ENCODE data around the gene IL32. TPM values are rescaled to one million over a fixed set of nuclear protein-coding genes. Genes with fewer than 3 reads are reported as not detected.

The IL32 gene
- total RNA-seq, 4 donors from 2014 or later, result 2.6 to 39.0 (median 21.6) TPM

DNA sequence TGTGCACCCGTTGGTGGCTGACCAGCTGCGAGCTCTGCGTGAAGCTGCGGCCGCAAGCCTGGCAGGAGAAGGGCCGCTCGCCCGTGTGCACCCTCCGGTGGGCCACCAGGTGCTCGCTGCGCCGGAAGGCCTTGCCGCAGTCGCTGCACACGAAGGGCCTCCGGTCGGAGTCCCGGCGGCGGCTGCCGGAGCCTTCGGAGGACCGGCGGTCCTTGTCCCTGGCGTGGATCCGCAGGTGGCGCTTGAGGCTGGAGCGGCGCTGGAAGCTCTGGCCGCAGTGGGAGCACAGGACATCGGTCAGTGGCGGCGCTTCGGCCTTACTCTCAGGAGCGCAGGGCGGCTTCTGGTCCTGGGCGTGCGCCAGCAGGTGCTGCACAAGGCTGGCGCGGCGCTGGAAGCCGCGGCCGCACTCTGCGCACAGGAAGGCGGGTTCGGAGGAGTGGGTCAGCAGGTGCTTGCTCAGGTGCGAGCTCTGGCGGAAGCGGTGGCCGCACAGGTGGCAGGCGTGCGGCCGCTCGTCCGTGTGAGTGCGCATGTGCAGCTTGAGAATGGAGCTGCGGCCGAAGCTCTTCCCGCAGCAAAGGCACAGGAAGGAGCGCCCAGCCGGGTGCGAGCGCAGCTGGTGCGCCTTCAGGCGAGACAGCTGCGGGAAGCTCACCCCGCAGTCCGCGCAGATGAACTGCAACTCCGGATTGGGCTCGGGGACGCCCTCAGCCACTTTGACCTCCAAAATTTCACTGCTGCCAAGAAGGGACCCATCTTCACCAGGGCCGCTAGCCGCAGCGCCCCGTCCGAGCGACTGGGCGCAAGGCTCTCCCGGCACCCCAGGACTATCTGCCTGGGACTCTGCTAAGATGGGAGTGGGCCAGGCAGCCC, 24.5 kb downstream of the IL32 start:
- peaks cover 52% of the 10 kb centered on the region for H3K27me3 ChIP-seq
- no peak overlapping the region for H3K27ac ChIP-seq
- no peaks in the 10 kb centered on the region for H3K9me3 ChIP-seq
- no peaks in the 10 kb centered on the region for H3K36me3 ChIP-seq
- peaks cover 0 to 18% (median 0%) of the 10 kb centered on the region in 3 donors for H3K4me1 ChIP-seq
- WGBS, 2 donors (ENCODE audit: low coverage in 1 of 2), result 100% methylated on average over 5 of the region's 81 CpGs; no CpG with 5 or more reads in 1 of the 2 donors
- ATAC-seq, result no peak
- no peak overlapping the region for H3K4me3 ChIP-seq
- TF ChIP-seq, protein P1, sequence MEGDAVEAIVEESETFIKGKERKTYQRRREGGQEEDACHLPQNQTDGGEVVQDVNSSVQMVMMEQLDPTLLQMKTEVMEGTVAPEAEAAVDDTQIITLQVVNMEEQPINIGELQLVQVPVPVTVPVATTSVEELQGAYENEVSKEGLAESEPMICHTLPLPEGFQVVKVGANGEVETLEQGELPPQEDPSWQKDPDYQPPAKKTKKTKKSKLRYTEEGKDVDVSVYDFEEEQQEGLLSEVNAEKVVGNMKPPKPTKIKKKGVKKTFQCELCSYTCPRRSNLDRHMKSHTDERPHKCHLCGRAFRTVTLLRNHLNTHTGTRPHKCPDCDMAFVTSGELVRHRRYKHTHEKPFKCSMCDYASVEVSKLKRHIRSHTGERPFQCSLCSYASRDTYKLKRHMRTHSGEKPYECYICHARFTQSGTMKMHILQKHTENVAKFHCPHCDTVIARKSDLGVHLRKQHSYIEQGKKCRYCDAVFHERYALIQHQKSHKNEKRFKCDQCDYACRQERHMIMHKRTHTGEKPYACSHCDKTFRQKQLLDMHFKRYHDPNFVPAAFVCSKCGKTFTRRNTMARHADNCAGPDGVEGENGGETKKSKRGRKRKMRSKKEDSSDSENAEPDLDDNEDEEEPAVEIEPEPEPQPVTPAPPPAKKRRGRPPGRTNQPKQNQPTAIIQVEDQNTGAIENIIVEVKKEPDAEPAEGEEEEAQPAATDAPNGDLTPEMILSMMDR (IDR thresholded peaks at IDR 0.05), result no peak
- no peak for TF ChIP-seq POLR2A (IDR thresholded peaks at IDR 0.05)
- TF ChIP-seq POLR2AphosphoS5 (IDR thresholded peaks at IDR 0.05), result no peak
- TF ChIP-seq EP300 (IDR thresholded peaks at IDR 0.05), result no peak

DNA sequence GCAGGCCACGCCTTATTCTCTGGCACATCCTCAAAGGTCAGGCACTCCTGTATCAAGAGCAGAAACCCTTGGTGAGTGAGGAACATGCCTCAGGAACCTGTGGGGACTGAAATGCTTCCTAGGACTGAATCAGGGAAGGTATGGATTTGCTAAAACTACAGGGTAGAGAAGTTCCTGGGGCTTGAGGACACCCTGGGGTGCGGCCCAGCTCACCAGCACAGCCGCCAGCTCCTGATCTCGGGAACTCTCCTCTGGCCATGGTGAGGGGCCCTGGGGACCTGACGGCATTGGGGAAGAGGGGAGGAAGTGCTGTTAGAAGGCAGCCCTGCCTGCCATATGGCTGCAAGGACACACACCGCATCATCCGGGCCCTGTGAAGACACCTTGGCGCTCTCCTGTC, 26.1 kb downstream of the IL32 start:
- H3K27ac ChIP-seq, result no peak overlapping the region
- H3K9me3 ChIP-seq, result no peaks in the 10 kb centered on the region
- peaks cover 0 to 18% (median 0%) of the 10 kb centered on the region in 3 donors for H3K4me1 ChIP-seq
- TF ChIP-seq POLR2AphosphoS5 (IDR thresholded peaks at IDR 0.05) (no peak), EP300 (IDR thresholded peaks at IDR 0.05) (no peak), POLR2A (IDR thresholded peaks at IDR 0.05) (no peak)
- TF ChIP-seq, protein P1 (IDR thresholded peaks at IDR 0.05), result no peak
- no CpG with 5 or more reads among the region's 8 CpGs for WGBS, 2 donors (ENCODE audit: low coverage in 1 of 2)
- H3K27me3 ChIP-seq, result peaks cover 68% of the 10 kb centered on the region
- no peak for ATAC-seq
- H3K36me3 ChIP-seq, result no peaks in the 10 kb centered on the region
- H3K4me3 ChIP-seq, result no peak overlapping the region

DNA sequence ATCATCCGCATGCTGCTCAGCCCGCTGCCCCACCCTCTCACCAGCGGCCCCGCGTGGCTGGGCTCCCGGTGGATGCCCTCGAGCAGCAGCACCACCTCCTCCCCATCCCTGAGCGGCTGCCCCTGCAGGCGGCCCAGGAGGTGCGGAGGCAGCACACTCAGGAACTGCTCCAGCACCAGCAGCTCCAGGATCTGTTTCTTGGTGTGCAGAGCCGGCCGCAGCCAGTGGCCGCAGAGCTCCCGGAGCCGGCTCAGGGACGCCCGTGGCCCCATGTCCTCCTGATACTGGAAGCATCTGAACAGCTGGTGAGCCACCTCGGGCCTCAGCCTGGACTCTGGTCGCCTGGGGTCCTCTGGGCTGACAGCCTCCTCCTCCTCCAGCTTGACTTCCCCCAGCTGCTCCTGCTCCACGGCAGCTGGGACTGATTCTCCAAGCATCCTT, 27.1 kb downstream of the IL32 start:
- no peaks in the 10 kb centered on the region for H3K36me3 ChIP-seq
- peaks cover 0 to 9% (median 0%) of the 10 kb centered on the region in 3 donors for H3K4me1 ChIP-seq
- no peaks in the 10 kb centered on the region for H3K9me3 ChIP-seq
- H3K4me3 ChIP-seq, result no peak overlapping the region
- TF ChIP-seq POLR2A (IDR thresholded peaks at IDR 0.05), result no peak
- H3K27me3 ChIP-seq, result peaks cover 77% of the 10 kb centered on the region
- 38 to 62% methylated on average over 3 to 15 of the region's 20 CpGs for WGBS, 2 donors (ENCODE audit: low coverage in 1 of 2)
- no peak for ATAC-seq
- no peak overlapping the region for H3K27ac ChIP-seq

DNA sequence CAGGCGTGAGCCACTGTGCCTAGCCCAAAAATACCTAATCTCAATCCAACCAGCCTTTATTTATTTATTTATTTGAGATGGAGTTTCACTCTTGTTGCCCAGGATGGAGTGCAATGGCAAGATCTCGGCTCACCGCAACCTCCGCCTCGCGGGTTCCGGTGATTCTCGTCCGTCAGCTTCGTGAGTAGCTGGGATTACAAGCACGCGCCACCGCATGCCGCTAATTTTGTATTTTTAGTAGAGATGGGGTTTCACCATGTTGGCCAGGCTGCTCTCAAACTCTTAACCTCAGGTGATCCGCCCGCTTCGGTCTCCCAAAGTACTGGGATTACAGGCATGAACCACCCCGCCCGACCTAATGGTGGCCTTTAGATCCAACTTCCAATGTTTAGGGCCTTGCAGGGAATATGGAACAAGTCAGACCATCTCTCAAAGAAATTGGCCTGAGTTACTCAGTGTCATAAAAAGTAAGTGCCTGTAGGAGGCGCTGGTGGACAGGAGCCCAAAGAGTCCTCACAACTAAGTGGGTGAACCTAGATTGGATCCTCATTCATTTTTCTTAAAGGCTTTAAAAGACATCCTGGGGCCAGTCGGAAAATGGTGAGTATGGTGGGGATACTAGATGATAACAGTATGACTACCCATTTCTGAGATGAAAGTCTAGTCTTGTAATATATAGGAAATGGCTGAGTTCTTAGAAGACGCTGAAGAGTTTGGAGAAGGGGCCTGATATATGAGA, 29.0 kb downstream of the IL32 start:
- Histone ChIP-seq H3K4me1 (peaks cover 0 to under 1% (median 0%) of the 10 kb centered on the region in 3 donors), H3K9me3 (no peaks in the 10 kb centered on the region), H3K36me3 (no peaks in the 10 kb centered on the region), H3K27me3 (peaks cover 91% of the 10 kb centered on the region), H3K4me3 (no peak overlapping the region), H3K27ac (no peak overlapping the region)
- ATAC-seq, result no peak
- TF ChIP-seq, protein P1 (IDR thresholded peaks at IDR 0.05), result peak in 2 of 4 experiments; percentile 22 to 41
- TF ChIP-seq POLR2AphosphoS5 (IDR thresholded peaks at IDR 0.05), result no peak
- WGBS, 2 donors (ENCODE audit: low coverage in 1 of 2), result 82 to 89% methylated on average over 4 to 18 of the region's 22 CpGs

DNA sequence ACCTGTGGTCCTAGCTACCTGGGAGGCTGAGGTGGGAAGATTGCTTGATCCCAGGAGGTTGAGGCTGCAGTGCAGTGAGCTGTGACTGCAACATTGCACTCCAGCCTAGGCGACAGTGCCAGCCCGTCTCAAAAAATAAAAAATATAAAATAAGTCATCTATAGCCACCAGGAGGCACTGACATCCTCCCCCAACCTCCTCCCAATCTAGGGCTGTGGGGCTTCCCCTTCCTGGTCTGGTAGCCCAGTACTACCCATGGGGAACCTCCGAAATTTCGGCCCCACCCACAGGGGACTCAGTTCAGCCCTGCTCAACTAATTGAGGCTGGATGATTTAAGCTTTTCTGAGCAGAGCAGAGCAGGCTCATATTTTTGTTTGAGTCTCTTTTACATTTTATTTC, 30.4 kb downstream of the IL32 start:
- Histone ChIP-seq H3K36me3 (no peaks in the 10 kb centered on the region), H3K27me3 (peaks cover 96% of the 10 kb centered on the region), H3K4me3 (no peak overlapping the region), H3K9me3 (no peaks in the 10 kb centered on the region), H3K27ac (no peak overlapping the region), H3K4me1 (peaks cover 0 to 14% (median 4%) of the 10 kb centered on the region in 3 donors)
- ATAC-seq, result peak; percentile 49
- no peak for TF ChIP-seq EP300 (IDR thresholded peaks at IDR 0.05)
- TF ChIP-seq, protein P1 (IDR thresholded peaks at IDR 0.05), result peak in 1 of 4 experiments; percentile 24
- WGBS, 2 donors (ENCODE audit: low coverage in 1 of 2), result 19 to 63% methylated on average over 4 of the region's 4 CpGs

All from gastroesophageal sphincter (tissue), 4 donors.